ENCODE results near the gene TWNK. TPM values are rescaled to one million over a fixed set of nuclear protein-coding genes. Genes with fewer than 3 reads are reported as not detected.

The TWNK gene
- total and polyA plus RNA-seq, 2 donors (not counting 3 experiments of a cell fraction or from before 2014, with no cell fraction given), result 5.6 to 10.9 TPM

GRCh38 chr10:100984672-100985177 is 2.6 kb upstream of the TWNK start:
- ChIA-PET CTCF (interaction anchor here (0.6 to 1.4 kb wide), 4 partner anchors 13 to 30 kb away, joined by 3 to 4 read pairs (median 3); partner anchors contain the start of gene SEMA4G), POLR2A (no interaction called here)
- Histone ChIP-seq H3K36me3 (ENCODE audit: control insufficient read depth in 2 of 2, extremely low read depth in 1 of 2, insufficient read depth in 2 of 2, low read length in 2 of 2) (peaks cover 0 to 16% of the 10 kb centered on the region in 2 experiments), H3K4me3 (replicated peaks in 1 of 3; ENCODE audit: insufficient read depth in 1 of 3, low read depth in 1 of 3, low read length in 3 of 3) (no peak overlapping the region), H3K9me3 (replicated peaks; ENCODE audit: control insufficient read depth, insufficient read depth, low read length) (no peaks in the 10 kb centered on the region), H3K79me2 (ENCODE audit: control insufficient read depth, insufficient read depth, low read length) (peaks cover 23% of the 10 kb centered on the region), H3K27ac (ENCODE audit: insufficient read depth, low read depth, low read length) (no peak overlapping the region), H4K20me1 (replicated peaks; ENCODE audit: control insufficient read depth, extremely low read depth, insufficient read depth, low read length) (no peaks in the 10 kb centered on the region), H3K27me3 (ENCODE audit: control insufficient read depth in 2 of 2, insufficient read depth in 2 of 2, low read length in 2 of 2) (no peaks in the 10 kb centered on the region), H3K9ac (replicated peaks; ENCODE audit: extremely low read depth, insufficient read depth, low read length) (no peak overlapping the region), H3K4me1 (ENCODE audit: control insufficient read depth, extremely low read depth, insufficient read depth, low read length) (peaks cover 12% of the 10 kb centered on the region), H3K9me1 (replicated peaks; ENCODE audit: control insufficient read depth, extremely low read depth, insufficient read depth, low read length) (no peaks in the 10 kb centered on the region), H3K4me2 (ENCODE audit: insufficient read depth, low read length) (no peak overlapping the region), H2AFZ (ENCODE audit: low read depth, low read length) (no peak overlapping the region)
- BruUV-seq (replicated peaks), result no TSS peak
- TF ChIP-seq MAX (IDR thresholded peaks at IDR 0.05; ENCODE audit: insufficient read depth, insufficient read length) (no peak), GATA2 (IDR thresholded peaks at IDR 0.05; ENCODE audit: insufficient read depth, insufficient read length, low read depth, low read length) (no peak), JUN (IDR thresholded peaks at IDR 0.05; ENCODE audit: borderline replicate concordance, insufficient read depth, insufficient read length, low read depth) (no peak), POLR2A (IDR thresholded peaks at IDR 0.05; ENCODE audit: low read depth, low read length) (no peak), CTCF (IDR thresholded peaks at IDR 0.05; ENCODE audit: extremely low read depth in 1 of 2, insufficient read depth in 1 of 2, low read depth in 1 of 2, low read length in 2 of 2) (no peak), MYC (IDR thresholded peaks at IDR 0.05; ENCODE audit: low read depth, low read length) (no peak), EZH2 (IDR thresholded peaks at IDR 0.05; ENCODE audit: borderline replicate concordance, low read depth, low read length, severe bottlenecking) (no peak), POLR2AphosphoS5 (IDR thresholded peaks at IDR 0.05; ENCODE audit: insufficient read depth, low read depth, low read length) (no peak), FOS (IDR thresholded peaks at IDR 0.05; ENCODE audit: borderline replicate concordance, insufficient read depth, low read length) (no peak)
- dilution Hi-C loops (cut with MboI; ENCODE audit: extremely low pct_ligation_motif_present, low sequenced_read_pairs), result no loop called here
- intact Hi-C loops (cut with micrococcal nuclease), result no loop called here
- DNase-seq (ENCODE audit: low read depth, low spot score) (no peak), FAIRE-seq (no peak)
